HG02610 (cell line): Measurements from ENCODE around the gene NT5C2.
"Not testable (repeated sequence)": the region's sequence is repeated elsewhere in the genome, so short reads cannot be mapped to it uniquely, and the experiment has no call there.

ENCODE experiments used
- ATAC-seq: cut with Tn5 transposase; IDR thresholded peaks from one replicate; pipeline ENCODE4 v1.9.1; 2021; ENCODE audit warnings: mild to moderate bottlenecking, moderate library complexity; ENCODE audit not compliant: unreplicated experiment

The NT5C2 gene

DNA sequence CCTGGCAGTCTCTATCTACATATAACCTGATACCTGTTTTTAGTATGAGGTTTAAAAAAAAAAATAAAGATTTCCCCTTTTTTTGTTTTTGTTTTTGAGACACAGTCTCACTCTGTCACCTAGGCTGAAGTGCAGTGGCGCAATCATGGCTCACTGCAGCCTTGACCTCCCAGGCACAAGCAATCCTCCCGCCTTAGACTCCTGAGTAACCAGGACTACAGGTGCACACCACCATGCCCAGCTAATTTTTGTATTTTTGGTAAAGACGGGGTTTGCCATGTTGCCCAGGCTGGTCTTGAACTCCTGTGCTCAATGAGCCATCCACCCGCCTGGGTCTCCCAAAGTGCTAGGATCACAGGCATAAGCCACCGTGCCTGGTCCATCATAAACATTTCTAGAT is 25.5 kb downstream of the NT5C2 start:
- not testable (repeated sequence) for ATAC-seq

DNA sequence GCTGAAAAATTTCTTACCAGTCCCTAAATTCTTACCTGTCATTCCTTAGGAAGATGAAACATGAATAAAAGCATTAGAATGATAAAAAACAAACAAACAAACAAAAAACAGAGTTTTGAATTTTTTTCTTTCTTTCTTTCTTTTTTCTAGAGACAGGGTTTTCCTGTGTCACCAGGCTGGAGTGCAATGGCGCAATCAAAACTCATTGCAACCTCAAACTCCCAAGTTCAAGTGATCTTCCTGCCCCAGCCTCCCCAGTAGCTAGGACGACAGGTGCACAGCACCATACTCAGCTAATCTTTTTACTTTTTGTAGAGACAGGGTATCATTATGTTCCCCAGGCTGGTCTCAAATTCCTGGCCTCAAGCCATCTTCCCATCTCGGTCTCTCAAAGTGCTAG is 26.5 kb downstream of the NT5C2 start:
- no peak for ATAC-seq

DNA sequence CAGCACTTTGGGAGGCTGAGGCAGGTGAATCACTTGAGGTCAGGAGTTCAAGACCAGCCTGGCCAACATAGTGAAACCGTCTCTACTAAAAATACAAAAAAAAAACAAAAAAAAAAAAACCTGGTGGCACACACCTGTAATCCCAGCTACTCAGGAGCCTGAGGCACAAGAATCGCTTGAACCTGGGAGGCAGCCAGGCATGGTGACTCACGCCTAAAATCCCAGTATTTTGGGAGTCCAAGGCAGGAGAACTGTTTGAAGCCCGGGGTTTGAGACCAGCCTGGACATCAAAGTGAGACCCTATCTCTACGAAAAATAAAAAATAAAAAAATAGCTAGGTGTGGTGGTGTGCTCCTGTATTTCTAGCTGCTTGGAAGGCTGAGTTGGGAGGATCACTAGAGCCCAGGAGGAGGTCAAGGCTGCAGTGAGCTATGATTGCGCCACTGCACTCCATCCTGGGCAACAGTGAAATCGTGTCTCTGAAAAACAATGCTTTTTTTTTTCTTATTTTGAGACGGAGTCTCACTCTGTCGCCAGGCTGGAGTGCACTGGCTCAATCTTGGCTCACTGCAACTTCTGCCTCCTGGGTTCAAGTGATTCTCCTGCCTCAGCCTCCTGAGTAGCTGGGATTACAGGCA is 29.2 kb downstream of the NT5C2 start:
- not testable (repeated sequence) for ATAC-seq

DNA sequence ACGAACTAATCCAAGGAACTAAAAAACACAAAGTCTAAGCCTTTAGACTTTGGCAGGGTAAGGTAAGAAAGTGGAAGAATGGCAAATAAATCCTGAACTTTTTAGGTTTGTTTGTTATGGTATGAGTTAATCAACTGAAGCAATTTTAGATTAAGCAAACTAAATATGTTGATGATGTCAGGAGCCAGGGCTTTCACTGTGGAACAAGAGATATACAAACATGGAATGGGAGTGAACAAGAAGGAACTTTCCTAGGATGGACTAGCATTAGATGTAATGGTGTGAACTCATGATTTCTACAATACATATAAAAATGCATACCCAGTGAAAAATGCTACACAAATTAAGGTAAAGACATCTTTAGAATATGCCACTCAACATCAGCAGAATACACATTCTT is 35.8 kb downstream of the NT5C2 start:
- ATAC-seq = no peak

DNA sequence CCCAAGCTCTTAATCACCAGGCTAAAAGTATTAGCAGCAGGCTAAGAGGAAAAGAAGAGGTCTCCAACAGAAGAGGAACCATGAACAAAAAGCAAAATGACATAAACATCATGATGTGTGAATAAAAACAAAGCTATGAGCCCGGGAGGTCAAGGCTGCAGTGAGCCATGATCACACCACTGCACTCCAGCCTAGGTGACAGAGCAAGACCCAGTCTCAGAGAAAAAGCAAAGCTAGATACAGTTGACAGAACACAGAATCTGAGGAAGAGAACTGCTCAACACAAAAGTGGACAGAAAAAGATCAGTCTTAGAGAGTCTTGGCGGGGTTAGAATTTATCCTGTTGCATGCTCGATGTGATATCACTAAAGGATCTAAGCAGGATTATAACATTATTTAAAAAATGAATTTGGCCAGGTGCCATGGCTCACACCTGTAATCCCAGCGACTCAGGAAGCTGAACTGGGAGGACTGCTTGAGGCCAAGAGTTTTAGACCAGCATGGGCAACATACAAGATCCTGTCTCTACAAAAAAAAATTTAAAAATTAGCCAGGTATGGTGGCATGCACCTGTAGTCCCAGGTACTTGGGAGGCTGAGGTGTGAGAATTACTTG is 37.5 kb downstream of the NT5C2 start:
- no peak for ATAC-seq

DNA sequence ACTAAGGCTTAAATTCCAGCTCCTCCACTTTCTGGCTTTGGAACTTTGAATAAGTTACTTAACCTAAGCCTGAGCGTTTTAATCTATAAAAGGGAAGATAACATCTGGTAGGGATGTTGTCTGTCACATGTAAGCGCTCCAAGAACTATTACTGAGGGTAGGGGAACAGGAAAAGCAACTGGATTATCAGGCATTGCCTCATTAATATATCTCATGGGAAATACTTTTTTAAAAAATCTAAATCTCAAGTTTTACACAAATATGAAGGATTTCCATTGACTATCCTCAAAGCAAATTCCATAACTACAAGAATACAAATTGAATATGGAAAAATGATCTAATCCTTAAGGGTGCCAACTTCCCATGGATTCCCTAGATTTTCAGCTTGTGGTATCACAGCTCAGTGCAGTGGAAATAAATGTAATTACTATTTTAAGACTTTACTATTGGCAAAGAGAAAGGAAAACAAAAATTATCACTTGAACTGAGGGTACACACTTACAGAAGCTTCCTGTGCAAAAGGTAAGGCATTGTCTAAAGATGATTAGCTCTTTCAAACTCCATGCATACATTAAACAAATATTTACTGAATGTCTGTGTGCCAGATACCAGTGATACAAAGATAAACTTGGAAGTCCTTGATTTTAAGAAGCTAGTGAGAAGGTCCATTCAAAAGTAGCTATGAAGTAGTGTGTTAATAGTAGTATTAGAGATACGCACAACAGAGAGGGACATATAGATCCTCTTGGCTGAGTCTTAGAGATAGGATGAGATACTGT is 38.4 kb downstream of the NT5C2 start:
- ATAC-seq = no peak

DNA sequence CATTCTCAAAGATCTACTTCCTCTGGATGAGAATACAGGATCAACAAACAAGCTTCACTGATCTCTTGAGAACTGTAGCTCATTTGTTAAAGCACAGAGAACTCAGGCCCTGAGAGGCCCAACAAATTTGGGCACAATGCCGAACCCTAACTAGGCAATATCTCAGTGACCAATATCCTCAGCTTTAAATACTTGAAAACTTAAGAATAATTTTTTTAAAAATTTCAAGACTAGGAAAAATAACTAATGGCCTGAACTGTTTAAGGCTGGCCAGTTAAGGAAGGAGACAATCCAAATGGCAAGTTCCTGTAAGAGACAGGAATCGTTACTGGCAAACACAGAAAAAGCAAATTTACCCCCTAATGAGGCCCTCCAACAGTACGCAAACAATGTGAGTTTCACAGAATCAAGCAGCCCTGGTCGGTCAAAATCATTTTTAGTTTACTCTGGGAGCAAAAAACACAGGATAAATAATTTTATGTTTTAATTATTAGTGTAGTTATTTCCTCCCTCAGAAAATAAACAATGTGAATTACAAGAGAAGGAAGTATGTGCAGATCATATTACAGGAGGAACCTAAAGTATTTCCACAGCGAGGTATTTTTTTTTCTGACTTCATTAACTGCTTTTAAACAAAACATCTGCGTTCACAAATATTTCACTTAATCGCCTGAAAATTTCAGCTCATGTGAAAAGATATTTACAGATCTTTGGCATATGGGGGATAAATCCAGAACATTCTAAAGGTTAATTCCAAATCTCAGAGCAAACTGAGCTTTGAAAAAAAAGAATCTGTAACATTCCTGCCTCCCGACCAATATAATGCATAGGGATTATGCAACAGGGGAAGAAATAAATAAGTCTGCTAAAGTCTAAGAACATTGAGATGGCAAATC is 39.5 kb downstream of the NT5C2 start:
- ATAC-seq = no peak

DNA sequence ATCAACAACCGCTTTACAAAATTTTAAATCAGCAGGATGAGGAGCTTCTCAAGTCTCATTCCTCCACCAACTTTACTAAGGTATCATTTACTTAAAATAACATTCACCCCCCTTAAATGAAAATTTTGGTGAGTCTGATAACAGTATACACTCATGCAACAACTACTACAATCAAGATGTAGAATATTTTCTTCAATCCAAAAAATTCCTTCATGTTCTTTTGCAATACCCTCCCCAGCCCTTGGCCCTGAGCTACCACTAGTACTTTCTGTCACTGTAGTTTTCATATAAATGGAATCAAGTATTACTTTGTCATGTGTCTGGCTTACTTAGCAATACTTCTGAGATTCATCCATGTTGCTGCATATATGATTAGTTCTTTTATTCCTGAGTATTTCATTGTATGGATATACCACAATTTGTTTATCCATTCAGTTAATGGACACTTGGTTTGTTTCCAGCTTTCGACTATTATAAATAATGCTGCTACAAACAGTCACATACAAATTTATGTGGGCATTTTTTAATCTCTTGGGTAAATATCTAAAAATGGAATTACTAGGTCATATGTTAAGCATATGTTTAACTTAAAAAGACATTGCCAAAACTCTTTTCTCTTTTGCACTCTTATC is 43.0 kb downstream of the NT5C2 start:
- ATAC-seq = no peak

DNA sequence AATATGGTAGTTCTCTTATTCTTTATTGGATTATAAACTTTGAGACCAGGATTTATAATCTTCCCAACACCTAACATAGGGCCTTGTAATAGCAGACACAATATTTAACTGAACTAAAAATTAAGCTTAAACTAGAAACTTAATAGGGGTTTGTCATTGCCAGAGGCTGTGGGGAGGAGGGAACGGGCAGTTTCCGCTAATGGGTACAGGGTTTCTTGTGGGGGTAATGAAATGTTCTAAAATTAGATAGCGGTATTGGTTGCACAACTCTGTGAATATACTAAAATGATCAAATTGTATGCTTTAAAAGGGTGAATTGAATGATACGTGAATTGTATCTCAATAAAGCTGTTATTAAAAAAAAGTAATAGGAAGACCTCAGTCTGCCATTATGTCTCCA is 45.4 kb downstream of the NT5C2 start:
- ATAC-seq = no peak

DNA sequence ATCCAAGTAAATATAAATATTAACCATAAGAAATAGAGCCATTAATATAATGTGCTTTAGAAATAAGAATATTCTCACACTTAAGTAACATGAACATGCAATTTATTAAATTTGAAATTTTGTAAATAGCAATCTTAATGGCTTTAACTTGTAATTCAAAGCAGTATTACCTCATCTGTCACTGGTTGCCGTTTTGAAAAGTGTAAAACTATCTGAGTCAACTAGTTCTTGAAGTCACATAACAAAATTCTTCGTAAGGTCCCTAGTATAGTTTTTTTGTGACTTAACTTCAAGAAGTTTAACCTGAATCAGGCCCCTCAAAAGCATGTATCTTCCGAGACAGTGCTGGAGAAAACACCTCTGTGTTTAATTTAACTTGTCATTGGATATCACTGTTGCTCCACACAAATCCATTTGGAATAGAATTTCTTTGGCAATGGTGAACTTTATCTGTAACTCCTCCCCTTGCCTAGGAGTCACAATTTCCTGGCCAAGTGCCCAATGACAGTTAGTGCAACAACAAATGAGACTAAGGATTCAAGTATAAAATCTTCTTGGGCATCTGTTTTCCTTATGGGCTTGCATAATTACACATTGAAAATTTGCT is 47.1 kb downstream of the NT5C2 start:
- ATAC-seq = no peak

DNA sequence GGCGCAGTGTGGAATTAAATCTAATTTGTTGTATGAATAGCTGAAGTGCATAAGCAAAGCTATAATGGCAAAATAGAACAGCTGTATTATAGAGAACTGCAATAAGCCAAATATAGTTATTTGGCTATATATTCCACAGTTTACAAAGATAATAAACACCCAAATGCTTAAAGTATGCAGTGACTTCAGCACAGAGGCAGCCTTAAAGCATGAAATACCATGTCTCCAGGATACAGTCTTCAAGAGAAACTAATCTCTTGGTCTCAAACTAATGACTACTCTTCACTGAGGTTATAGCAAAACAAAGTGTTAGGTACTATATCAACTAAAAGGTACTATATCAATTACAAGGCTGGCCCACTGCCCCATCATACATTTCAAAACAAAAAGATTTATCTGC is 48.0 kb downstream of the NT5C2 start:
- no peak for ATAC-seq

DNA sequence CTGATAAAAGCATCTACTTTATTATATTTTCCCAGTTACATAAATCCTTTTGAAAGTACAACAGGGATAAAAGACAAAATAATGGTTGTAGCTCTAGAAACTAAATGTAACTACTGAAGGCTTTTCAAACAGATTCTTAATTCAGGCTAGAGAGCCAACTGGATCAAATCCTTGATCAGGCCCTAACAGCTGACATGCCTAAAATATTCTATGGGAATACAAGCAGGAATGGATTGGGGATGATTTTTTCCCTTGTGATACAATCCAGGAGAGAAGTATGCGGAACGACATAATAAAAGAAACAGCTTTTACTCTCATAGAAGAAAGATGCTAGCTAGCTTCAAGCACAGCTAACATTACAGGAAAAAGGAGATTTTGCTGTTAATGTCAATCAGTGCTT is 49.0 kb downstream of the NT5C2 start:
- no peak for ATAC-seq

DNA sequence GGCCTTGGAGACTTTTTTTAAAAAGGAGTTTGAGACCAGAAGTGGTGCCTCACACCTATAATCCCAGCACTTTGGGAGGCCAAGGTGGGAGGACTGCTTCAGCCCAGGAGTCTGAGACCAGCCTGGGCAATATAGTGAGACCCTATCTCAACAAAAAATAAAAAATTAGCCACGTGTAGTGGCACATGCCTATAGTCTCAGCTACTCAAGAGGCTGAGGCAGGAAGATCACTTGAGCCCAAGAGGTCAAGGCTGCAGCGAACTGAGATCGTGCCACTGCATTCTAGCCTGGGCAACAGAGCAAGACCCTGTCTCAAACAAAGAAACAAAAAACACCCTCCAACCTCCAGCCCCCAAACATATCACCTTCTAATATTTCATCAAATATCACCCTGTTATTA is 49.4 kb downstream of the NT5C2 start:
- ATAC-seq = not testable (repeated sequence)

DNA sequence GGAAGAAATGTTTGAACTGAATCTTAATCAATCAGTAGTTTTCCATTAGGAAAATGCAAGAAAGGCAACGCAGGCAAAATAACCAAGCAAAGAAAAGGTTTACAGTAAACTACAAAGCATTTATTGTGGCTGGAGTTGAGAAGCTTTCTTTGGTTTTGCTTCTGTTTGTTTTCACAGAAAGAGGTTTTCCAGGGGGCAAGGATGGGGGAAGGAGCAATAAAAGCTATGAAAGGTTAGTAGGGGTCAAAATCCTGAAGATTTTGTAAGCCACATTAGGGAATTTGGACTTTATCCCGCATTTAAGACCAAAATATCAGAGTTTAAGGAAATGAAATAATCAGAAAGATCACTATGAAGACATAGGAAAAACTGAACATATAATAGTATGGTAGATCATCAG is 51.1 kb downstream of the NT5C2 start:
- no peak for ATAC-seq

DNA sequence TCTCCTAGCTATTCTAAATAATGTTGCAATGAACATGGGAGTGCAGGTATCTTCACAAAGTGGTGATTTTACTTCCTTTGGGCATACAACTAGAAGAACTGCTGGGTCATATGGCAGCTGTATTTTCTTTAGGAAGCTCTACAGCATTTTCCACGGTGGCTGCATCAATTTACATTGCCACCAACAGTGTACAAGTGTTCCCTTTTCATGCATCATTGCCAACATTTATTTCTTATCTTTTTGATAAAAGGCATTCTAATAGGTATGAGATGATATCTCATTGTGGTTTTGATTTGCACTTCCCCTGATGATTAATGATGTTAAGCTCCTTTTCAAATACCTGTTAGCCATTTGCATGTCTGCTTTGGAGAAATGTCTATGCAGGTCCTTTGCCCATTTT is 52.6 kb downstream of the NT5C2 start:
- ATAC-seq = no peak

DNA sequence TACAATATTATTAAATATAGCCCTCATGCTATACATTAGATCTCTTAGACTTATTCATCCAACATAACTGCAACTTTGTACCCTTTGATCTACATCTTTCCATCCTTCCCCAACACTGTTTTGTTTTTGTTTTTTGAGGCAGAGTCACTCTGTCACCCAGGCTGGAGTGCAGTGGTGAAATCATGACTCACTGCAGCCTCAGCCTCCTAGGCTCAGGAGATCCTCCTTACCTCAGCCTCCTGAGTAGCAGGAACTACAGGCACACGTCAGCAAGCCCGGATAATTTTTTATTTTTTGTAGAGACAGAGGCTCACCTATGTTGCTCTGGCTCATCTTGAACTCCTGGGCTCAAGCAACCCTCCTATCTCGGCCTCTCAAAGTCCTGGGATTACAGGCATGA is 53.3 kb downstream of the NT5C2 start:
- ATAC-seq = no peak

DNA sequence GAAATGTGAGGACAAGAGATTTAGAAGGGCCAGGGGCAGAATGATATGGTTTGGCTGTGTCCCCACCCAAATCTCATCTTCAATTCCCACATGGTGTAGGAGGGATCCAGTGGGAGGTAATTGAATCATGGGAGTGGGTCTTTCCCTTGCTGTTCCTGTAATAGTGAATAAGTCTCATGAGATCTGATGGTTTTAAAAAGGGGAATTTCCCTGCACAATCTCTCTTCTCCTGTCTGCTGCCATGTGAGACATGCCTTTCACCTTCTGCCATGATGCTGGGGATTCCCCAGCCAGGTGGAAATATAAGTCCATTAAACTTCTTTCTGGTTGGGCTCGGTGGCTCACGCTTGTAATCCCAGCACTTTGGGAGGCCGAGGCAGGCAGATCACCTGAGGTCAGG is 57.9 kb downstream of the NT5C2 start:
- ATAC-seq = not testable (repeated sequence)

DNA sequence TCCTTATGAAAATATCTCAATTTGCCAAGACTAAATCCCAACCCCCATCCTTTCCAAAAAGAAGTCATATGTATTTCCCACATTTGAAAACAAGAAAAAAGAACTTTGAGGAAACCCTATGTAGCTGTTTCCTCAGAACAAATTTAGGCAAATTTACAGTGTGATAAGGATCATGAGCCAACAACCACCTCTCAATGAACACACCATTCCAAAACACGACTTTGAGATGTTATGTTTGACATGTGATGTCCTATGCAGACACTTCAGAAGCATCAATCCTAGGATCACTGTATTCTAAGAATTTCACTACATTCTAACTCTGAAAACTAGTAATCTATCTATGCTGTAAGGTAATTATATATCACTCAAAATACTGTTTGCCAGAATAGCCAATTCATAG is 62.2 kb downstream of the NT5C2 start:
- no peak for ATAC-seq

DNA sequence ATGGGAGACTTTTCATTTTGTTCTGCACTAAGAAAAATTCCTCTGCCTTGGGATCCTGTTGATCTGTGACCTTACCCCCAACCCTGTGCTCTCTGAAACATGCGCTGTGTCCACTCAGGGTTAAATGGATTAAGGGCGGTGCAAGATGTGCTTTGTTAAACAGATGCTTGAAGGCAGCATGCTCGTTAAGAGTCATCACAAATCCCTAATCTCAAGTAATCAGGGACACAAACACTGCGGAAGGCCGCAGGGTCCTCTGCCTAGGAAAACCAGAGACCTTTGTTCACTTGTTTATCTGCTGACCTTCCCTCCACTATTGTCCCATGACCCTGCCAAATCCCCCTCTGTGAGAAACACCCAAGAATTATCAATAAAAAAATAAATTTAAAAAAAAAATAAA is 62.9 kb downstream of the NT5C2 start:
- ATAC-seq = not testable (repeated sequence)

DNA sequence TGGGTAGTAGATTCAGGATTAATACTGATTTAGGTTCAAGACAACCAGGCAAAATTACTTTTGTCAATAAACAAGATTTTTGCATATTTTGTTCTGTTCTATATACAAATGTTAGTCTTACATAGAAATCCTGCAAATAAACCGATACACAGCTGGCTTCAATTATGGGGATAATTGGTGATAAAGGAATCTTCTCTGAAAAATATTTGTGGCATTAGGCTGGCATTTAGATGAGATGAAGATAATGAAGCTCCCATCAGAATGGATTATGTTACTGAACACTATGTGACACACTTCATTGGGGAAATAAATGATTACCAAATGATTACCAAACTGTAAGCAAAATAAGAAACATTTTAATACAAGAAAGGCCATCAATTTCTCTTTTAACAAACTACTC is 65.8 kb downstream of the NT5C2 start:
- no peak for ATAC-seq
